Nephron (organoid): ENCODE results near the gene ZNF79.

ENCODE experiments used
- H3K27ac Mint-ChIP-seq, 3 experiments: 2 replicates each; pipeline ENCODE4 v1.8.0; 2020; ENCODE audit warnings: mixed read lengths in 3 of 3, mild to moderate bottlenecking in 2 of 3, moderate library complexity in 1 of 3
- H3K27me3 Mint-ChIP-seq: 2 replicates; pipeline ENCODE4 v1.8.0; 2021; ENCODE audit warnings: low read depth, mild to moderate bottlenecking, moderate library complexity, mixed read lengths
- H3K36me3 Mint-ChIP-seq: 2 replicates; pipeline ENCODE4 v1.8.0; 2020; ENCODE audit warnings: low read depth, mixed read lengths
- H3K4me1 Mint-ChIP-seq: 2 replicates; pipeline ENCODE4 v1.8.0; 2020; ENCODE audit warnings: mixed read lengths
- H3K4me3 Mint-ChIP-seq, 3 experiments: 2 replicates each; pipeline ENCODE4 v1.8.0; 2020; ENCODE audit warnings: mild to moderate bottlenecking in 3 of 3, mixed read lengths in 3 of 3, moderate library complexity in 2 of 3
- H3K9me3 Mint-ChIP-seq: 2 replicates; pipeline ENCODE4 v1.8.0; 2020; ENCODE audit warnings: mixed read lengths
- TF ChIP-seq, protein P1 (sequence below), 3 experiments: fragments of 200-600 bp; sonication (generic); IDR thresholded peaks; one replicate each; pipeline ENCODE4 v1.5.0; 2021; ENCODE audit warnings: antibody characterized with exemption in 3 of 3; ENCODE audit not compliant: unreplicated experiment in 3 of 3

Gene ZNF79

DNA sequence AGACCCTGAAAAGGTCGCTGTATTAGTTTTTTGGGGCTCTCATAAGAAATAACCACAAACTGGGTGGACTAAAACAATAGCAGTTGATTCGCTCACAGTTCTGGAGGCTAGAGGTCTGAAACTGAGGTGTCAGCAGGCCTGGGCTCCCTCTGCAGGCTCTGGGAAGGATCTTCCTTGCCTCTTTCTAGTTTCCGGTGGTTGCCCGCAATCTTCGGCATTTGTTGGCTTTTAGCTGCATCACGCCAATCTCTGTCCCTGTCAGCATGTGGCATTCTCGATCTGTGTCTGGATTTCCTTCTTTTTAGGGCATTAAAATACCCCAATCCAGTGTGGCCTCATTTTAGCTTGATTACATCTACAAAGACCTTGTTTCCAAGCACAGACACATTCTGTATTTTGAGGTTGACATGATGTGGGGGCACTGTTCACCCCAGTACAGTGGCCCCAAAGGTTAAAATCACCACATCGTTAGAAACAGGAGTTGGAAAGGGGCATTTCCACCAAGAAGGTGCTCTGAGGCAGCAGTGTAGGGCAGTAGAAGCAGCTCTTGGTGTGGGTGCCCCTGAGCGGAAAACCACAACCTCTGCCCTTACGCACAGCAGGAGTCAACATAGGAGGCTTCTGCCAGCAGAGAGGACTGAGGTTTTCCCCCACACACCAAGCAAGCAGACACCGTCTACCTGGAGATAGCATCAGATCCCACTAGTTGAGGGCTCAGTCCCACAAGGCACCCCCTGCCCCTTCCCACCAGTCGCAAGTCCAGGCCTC, 13.5 kb downstream of the ZNF79 start:
- Mint-ChIP-seq H3K4me3 (no peak overlapping the region), H3K9me3 (no peaks in the 10 kb centered on the region), H3K4me1 (no peaks in the 10 kb centered on the region), H3K27me3 (no peaks in the 10 kb centered on the region), H3K27ac (no peak overlapping the region), H3K36me3 (peaks cover 82% of the 10 kb centered on the region)
- TF ChIP-seq, protein P1, sequence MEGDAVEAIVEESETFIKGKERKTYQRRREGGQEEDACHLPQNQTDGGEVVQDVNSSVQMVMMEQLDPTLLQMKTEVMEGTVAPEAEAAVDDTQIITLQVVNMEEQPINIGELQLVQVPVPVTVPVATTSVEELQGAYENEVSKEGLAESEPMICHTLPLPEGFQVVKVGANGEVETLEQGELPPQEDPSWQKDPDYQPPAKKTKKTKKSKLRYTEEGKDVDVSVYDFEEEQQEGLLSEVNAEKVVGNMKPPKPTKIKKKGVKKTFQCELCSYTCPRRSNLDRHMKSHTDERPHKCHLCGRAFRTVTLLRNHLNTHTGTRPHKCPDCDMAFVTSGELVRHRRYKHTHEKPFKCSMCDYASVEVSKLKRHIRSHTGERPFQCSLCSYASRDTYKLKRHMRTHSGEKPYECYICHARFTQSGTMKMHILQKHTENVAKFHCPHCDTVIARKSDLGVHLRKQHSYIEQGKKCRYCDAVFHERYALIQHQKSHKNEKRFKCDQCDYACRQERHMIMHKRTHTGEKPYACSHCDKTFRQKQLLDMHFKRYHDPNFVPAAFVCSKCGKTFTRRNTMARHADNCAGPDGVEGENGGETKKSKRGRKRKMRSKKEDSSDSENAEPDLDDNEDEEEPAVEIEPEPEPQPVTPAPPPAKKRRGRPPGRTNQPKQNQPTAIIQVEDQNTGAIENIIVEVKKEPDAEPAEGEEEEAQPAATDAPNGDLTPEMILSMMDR (IDR thresholded peaks at IDR 0.05; ENCODE audit: unreplicated experiment in 3 of 3), result peak in 1 of 3 experiments; percentile 13

DNA sequence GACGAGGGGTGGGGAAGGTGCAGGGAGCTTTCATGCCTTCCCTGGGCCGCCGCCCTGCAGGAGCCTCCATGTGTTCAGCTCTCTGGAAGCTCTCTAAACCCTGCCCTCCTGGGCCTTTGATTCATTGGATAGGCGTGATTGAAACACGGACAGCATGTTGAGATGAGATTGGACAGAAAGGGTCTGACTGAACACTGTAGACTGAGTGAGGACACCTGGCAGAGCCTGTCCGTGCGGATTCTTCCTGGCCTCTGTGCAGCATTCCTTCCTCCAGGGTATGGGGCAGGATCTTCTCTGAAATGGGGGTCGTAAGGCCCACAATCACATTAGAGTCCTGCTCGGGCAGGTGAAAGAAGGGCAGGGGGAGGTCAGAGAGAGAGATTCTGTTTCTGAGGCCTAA, 14.2 kb downstream of the ZNF79 start:
- H3K36me3 Mint-ChIP-seq, result peaks cover 80% of the 10 kb centered on the region

DNA sequence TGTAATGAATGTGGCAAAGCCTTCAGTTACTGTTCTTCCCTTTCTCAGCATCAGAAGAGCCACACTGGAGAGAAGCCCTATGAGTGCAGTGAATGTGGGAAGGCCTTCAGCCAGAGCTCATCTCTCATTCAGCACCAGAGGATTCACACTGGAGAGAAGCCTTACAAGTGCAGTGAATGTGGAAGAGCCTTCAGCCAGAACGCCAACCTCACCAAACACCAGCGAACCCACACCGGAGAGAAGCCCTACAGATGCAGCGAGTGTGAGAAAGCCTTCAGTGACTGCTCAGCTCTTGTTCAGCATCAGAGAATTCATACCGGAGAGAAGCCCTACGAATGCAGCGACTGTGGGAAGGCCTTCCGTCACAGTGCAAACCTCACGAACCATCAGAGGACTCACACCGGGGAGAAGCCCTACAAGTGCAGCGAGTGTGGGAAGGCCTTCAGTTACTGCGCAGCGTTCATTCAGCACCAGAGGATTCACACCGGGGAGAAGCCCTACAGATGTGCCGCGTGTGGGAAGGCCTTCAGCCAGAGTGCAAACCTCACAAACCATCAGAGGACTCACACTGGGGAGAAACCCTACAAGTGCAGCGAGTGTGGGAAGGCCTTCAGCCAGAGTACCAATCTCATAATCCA, 20.2 kb downstream of the ZNF79 start:
- H3K9me3 Mint-ChIP-seq, result no peaks in the 10 kb centered on the region
- H3K27ac Mint-ChIP-seq, result peak overlapping the region in 2 of 3 experiments; percentile 22 to 46
- H3K27me3 Mint-ChIP-seq, result no peaks in the 10 kb centered on the region
- H3K4me3 Mint-ChIP-seq, result no peak overlapping the region
- peaks cover 15% of the 10 kb centered on the region for H3K4me1 Mint-ChIP-seq
- TF ChIP-seq, protein P1 (IDR thresholded peaks at IDR 0.05; ENCODE audit: unreplicated experiment in 3 of 3), result no peak
- H3K36me3 Mint-ChIP-seq, result peaks cover 87% of the 10 kb centered on the region

More for the DNA sequence above, 14.2 kb downstream of the ZNF79 start:
- Mint-ChIP-seq H3K9me3 (no peaks in the 10 kb centered on the region), H3K4me3 (no peak overlapping the region), H3K27me3 (no peaks in the 10 kb centered on the region), H3K4me1 (no peaks in the 10 kb centered on the region), H3K27ac (no peak overlapping the region)
- TF ChIP-seq, protein P1 (IDR thresholded peaks at IDR 0.05; ENCODE audit: unreplicated experiment in 3 of 3), result no peak

DNA sequence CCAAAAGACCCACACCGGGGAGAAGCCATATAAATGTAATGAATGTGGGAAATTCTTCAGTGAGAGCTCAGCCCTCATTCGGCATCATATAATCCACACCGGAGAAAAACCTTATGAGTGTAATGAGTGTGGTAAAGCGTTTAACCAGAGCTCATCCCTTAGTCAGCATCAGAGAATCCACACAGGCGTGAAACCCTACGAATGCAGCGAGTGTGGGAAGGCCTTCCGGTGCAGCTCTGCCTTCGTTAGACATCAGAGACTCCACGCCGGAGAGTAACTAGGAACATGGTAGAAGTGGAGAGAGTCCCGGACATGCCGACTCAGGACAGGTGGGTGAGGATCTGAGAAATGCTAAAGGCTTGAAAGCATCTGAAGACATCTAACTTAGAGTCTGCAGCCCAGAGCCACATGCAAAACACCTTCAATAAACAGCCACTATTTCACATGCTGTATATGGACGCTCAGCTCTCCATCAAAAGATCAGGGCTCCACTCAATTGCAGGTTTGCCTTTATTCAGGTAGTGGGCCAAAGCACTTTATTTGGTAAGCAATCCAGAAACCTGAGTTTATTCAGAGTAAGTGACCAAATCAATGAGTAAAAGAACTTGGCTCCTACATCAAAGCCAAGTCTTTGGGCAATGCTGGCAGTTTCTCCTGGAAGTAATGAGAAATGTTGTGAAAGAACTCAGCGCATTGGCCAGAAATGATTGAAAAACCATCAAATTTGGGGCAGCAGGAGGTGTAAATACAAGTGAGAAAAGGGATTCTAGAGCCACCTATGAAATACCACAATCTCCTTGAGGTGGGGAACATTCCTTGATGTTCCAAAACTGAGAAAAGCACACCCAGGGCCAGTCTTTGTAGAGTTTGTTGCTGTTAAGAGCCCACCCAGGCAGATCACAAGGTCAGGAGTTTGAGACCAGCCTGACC, 21.0 kb downstream of the ZNF79 start:
- Mint-ChIP-seq H3K27me3 (no peaks in the 10 kb centered on the region), H3K9me3 (no peaks in the 10 kb centered on the region), H3K36me3 (peaks cover 88% of the 10 kb centered on the region), H3K4me1 (peaks cover 23% of the 10 kb centered on the region), H3K4me3 (peak overlapping the region in 1 of 3 experiments; percentile 21), H3K27ac (peak overlapping the region in 2 of 3 experiments; percentile 14 to 65)
- TF ChIP-seq, protein P1 (IDR thresholded peaks at IDR 0.05; ENCODE audit: unreplicated experiment in 3 of 3), result no peak

DNA sequence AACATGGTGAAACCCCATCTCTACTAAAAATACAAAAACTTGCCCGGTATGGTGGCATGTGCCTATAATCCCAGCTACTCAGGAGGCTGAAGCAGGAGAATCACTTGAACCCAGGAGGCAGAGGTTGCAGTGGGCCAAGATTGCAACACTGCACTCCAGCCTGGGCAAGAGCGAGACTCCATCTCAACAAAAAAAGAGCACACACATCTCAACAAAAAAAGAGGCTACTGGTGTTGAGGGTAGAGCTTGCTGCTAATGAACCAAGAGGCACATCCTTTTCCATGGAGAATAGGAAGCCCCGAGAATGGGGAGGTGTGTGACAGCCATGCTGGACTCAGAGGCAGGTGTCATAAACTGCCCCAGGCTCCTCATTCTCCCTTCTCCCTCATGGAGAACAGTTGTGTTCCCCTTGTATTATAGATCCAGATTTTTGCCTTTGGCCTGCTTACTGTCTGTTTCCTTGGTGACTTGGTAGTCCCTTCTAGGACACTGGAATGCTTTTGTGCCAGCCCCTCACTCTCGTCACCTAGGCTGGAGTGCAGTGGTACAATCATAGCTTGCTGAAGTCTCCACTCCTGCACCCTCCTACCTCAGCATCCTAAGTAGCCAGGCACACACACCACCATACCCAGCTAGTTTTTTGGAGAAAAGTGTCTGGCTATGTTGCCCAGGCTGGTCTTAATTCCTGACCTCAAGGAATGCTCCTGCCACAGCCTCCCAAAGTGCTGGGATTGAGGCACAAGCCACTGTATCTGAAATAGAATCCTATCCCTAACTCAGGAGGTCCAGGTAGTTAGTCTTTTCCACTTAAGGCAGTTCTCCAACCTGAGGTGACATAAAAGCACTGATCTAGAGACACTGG, 21.9 kb downstream of the ZNF79 start:
- no peaks in the 10 kb centered on the region for H3K27me3 Mint-ChIP-seq
- H3K36me3 Mint-ChIP-seq, result peaks cover 82% of the 10 kb centered on the region
- peak overlapping the region in 1 of 3 experiments; percentile 61 for H3K4me3 Mint-ChIP-seq
- peaks cover 28% of the 10 kb centered on the region for H3K4me1 Mint-ChIP-seq
- peak overlapping the region in 2 of 3 experiments; percentile 54 to 65 for H3K27ac Mint-ChIP-seq
- TF ChIP-seq, protein P1 (IDR thresholded peaks at IDR 0.05; ENCODE audit: unreplicated experiment in 3 of 3), result no peak
- no peaks in the 10 kb centered on the region for H3K9me3 Mint-ChIP-seq
